B cell (primary cell): Measurements from ENCODE around the gene IGSF8. TPM values are rescaled to one million over a fixed set of nuclear protein-coding genes. Genes with fewer than 3 reads are reported as not detected.

ENCODE experiments used
- ATAC-seq: fragments of 200-7000 bp; cut with Tn5 transposase; one replicate; pipeline ENCODE4 v1.10.0; 2021; ENCODE audit warnings: low read depth, mild to moderate bottlenecking, moderate number of reproducible peaks, moderate library complexity
- CTCF ChIA-PET: fragments of 350-600 bp; sonication (Branson Sonifier 250); formaldehyde crosslinking; loops from one replicate; lab custom pipeline; 2021; ENCODE audit warnings: antibody characterized with exemption, inconsistent platforms; lab: Charles Lee
- POLR2A ChIA-PET: fragments of 350-600 bp; sonication (Branson Sonifier 250); formaldehyde crosslinking; loops from one replicate; lab custom pipeline; 2021; ENCODE audit warnings: antibody characterized with exemption; lab: Charles Lee
- DNase-seq: peaks from one replicate; pipeline ENCODE4 v3.0.0; 2013
- H2AFZ ChIP-seq: 2 replicates; pipeline ENCODE4 v1.6.1; 2012; ENCODE audit warnings: mild to moderate bottlenecking, low read depth, low read length; ENCODE audit not compliant: insufficient read depth, poor library complexity, severe bottlenecking
- H3K27ac ChIP-seq, 2 donors: 1 replicate in 1 of 2; 2 replicates in 1 of 2; pipeline ENCODE4 v1.5.1; 2012 to 2013; ENCODE audit warnings: low read length in 2 of 2, mild to moderate bottlenecking in 2 of 2, moderate library complexity in 1 of 2
- H3K27me3 ChIP-seq, 4 experiments: fragments of 200-600 bp in 1 of 4; sonication (generic) in 1 of 4; replicated peaks in 1 of 4; 1 replicate in 2 of 4; 2 replicates in 2 of 4; pipeline versions ENCODE4 v1.6.1 to v1.7.0; 2013 to 2016; ENCODE audit warnings: low read length in 3 of 4, mild to moderate bottlenecking in 2 of 4, mixed read lengths in 1 of 4, moderate library complexity in 1 of 4; ENCODE audit not compliant: insufficient read depth in 4 of 4, control insufficient read depth in 3 of 4; ENCODE audit errors: control extremely low read depth in 1 of 4
- H3K36me3 ChIP-seq, 2 experiments: replicated peaks in 1 of 2; 1 replicate in 1 of 2; 2 replicates in 1 of 2; pipeline versions ENCODE4 v1.6.1 to v1.7.1; 2013; ENCODE audit warnings: low read length in 1 of 2; ENCODE audit not compliant: insufficient read depth in 2 of 2, control insufficient read depth in 1 of 2; ENCODE audit errors: control extremely low read depth in 1 of 2, extremely low read depth in 1 of 2
- H3K4me1 ChIP-seq, 2 donors: fragments of 200-600 bp in 1 of 2; sonication (generic) in 1 of 2; 1 replicate in 1 of 2; 2 replicates in 1 of 2; pipeline versions ENCODE4 v1.5.1 to v1.6.1; 2013 to 2017; ENCODE audit warnings: low read length in 2 of 2; ENCODE audit not compliant: control insufficient read depth in 2 of 2, insufficient read depth in 2 of 2
- H3K4me2 ChIP-seq: replicated peaks from 2 replicates; pipeline ENCODE3; 2012; ENCODE audit warnings: mild to moderate bottlenecking, low read depth, low read length; ENCODE audit not compliant: poor library complexity, severe bottlenecking
- H3K4me3 ChIP-seq, 5 experiments: fragments of 200-600 bp in 1 of 5; sonication (generic) in 1 of 5; 1 replicate in 3 of 5; 2 replicates in 2 of 5; pipeline versions ENCODE4 v1.5.1 to v1.7.0; 2011 to 2016; ENCODE audit warnings: low read length in 4 of 5, mild to moderate bottlenecking in 4 of 5, low read depth in 2 of 5, control low read depth in 1 of 5, moderate library complexity in 1 of 5; ENCODE audit not compliant: insufficient read depth in 1 of 5; ENCODE audit errors: control extremely low read depth in 1 of 5, extremely low read depth in 1 of 5
- H3K79me2 ChIP-seq: fragments of 200-600 bp; sonication (generic); one replicate; pipeline ENCODE4 v1.6.0; 2016; ENCODE audit warnings: low read length; ENCODE audit not compliant: control insufficient read depth, insufficient read depth
- H3K9ac ChIP-seq: fragments of 200-600 bp; sonication (generic); 2 replicates; pipeline ENCODE4 v1.6.1; 2017; ENCODE audit warnings: mild to moderate bottlenecking, low read length, moderate library complexity
- H3K9me3 ChIP-seq, 3 donors: one replicate each; pipeline versions ENCODE4 v1.6.1 to v1.7.1; 2013; ENCODE audit warnings: low read length in 2 of 3; ENCODE audit not compliant: control insufficient read depth in 2 of 3, insufficient read depth in 1 of 3; ENCODE audit errors: control extremely low read depth in 1 of 3
- H4K20me1 ChIP-seq: 2 replicates; pipeline ENCODE4 v1.6.0; 2012; ENCODE audit warnings: mild to moderate bottlenecking, low read length; ENCODE audit not compliant: insufficient read depth, control insufficient read depth, poor library complexity, severe bottlenecking
- H3K27ac Mint-ChIP-seq: one replicate; pipeline ENCODE4 v1.8.0; 2021; ENCODE audit warnings: mixed read lengths
- H3K27me3 Mint-ChIP-seq: one replicate; pipeline ENCODE4 v1.8.0; 2021; ENCODE audit warnings: mixed read lengths
- H3K4me1 Mint-ChIP-seq: one replicate; pipeline ENCODE4 v1.8.0; 2021; ENCODE audit warnings: mixed read lengths
- H3K4me3 Mint-ChIP-seq: one replicate; pipeline ENCODE4 v1.8.0; 2021; ENCODE audit warnings: mixed read lengths
- H3K9me3 Mint-ChIP-seq: one replicate; pipeline ENCODE4 v1.8.0; 2022; ENCODE audit warnings: mixed read lengths; ENCODE audit not compliant: insufficient read depth
- CTCF ChIP-seq: fragments of 200-600 bp; IDR thresholded peaks from one replicate; pipeline ENCODE4 v1.8.0; 2022; ENCODE audit warnings: antibody characterized with exemption, mild to moderate bottlenecking
- EZH2 ChIP-seq: IDR thresholded peaks from 2 replicates; pipeline ENCODE4 v1.6.1; 2012; ENCODE audit warnings: borderline replicate concordance, low read depth, mild to moderate bottlenecking, moderate library complexity, low read length; ENCODE audit not compliant: insufficient read depth, poor library complexity, severe bottlenecking
- WGBS: methylation state at CpG from one replicate; pipeline ENCODE4 v1.1.5; 2013; ENCODE audit warnings: missing lambda C conversion rate; ENCODE audit not compliant: insufficient coverage; 5-methylcytosine and 5-hydroxymethylcytosine counted together
- intact Hi-C: fragments of 100-400 bp; cut with micrococcal nuclease; formaldehyde crosslinking; loops from one replicate; pipeline ENCODE4 v1.10.0; 2022
- polyA plus RNA-seq: library from polyadenylated mRNA; depleted of rRNA; stranded (reverse); fragments of >200 nt; gene quantifications from 2 replicates; pipeline ENCODE4 v1.2.3, GENCODE V29; 2012
- total RNA-seq, 2 donors: library from RNA; stranded (reverse); fragments of 120-200 nt in 1 of 2; gene quantifications; 1 replicate in 1 of 2; 2 replicates in 1 of 2; pipeline versions ENCODE4 v1.2.3 to v1.2.4, GENCODE V29; 2013 to 2022

The IGSF8 gene
- total and polyA plus RNA-seq, 2 donors (not counting 1 experiment from before 2014, with no cell fraction given), result 37.2 to 56.0 TPM

GRCh38 chr1:160064164-160064563 lies 34.3 kb downstream of the IGSF8 start:
- ATAC-seq, result no peak
- no peaks in the 10 kb centered on the region for H3K9me3 ChIP-seq
- Mint-ChIP-seq H3K27ac (no peak overlapping the region), H3K9me3 (no peaks in the 10 kb centered on the region), H3K4me3 (no peak overlapping the region), H3K27me3 (peaks cover 37% of the 10 kb centered on the region), H3K4me1 (peaks cover under 1% of the 10 kb centered on the region)
- TF ChIP-seq EZH2 (no peak), CTCF (no peak)
- H3K27me3 ChIP-seq, result peaks cover 0 to 36% (median 3%) of the 10 kb centered on the region in 4 experiments
- H3K4me3 ChIP-seq, result no peak overlapping the region
- H2AFZ ChIP-seq, result no peak overlapping the region
- H3K4me1 ChIP-seq, result no peaks in the 10 kb centered on the region
- no peak for DNase-seq
- CTCF ChIA-PET, result interaction anchor here (0.9 to 2.2 kb wide), 3 partner anchors 10 to 15 kb away, joined by 3 to 12 read pairs (median 3); no protein-coding TSS in a partner anchor
- no peak overlapping the region for H3K4me2 ChIP-seq
- POLR2A ChIA-PET, result no interaction called here
- H4K20me1 ChIP-seq, result no peaks in the 10 kb centered on the region
- no peaks in the 10 kb centered on the region for H3K36me3 ChIP-seq
- no peak overlapping the region for H3K27ac ChIP-seq
- WGBS, result 100% methylated on average over 1 of the region's 3 CpGs
- intact Hi-C loops, result no loop called here
- no peak overlapping the region for H3K9ac ChIP-seq
- no peaks in the 10 kb centered on the region for H3K79me2 ChIP-seq

- Mint-ChIP-seq H3K27ac (no peak overlapping the region), H3K4me1 (no peaks in the 10 kb centered on the region), H3K9me3 (no peaks in the 10 kb centered on the region), H3K4me3 (no peak overlapping the region), H3K27me3 (peaks cover 33% of the 10 kb centered on the region)
- ChIA-PET POLR2A (no interaction called here), CTCF (interaction anchor here (1.1 to 2.2 kb wide), 3 partner anchors 11 to 16 kb away, joined by 3 to 12 read pairs (median 4); no protein-coding TSS in a partner anchor)
- Histone ChIP-seq H3K9me3 (no peaks in the 10 kb centered on the region), H3K79me2 (no peaks in the 10 kb centered on the region), H4K20me1 (no peaks in the 10 kb centered on the region), H2AFZ (no peak overlapping the region), H3K27ac (no peak overlapping the region), H3K9ac (no peak overlapping the region), H3K36me3 (no peaks in the 10 kb centered on the region), H3K4me2 (no peak overlapping the region), H3K27me3 (peaks cover 0 to 31% (median 2%) of the 10 kb centered on the region in 4 experiments), H3K4me3 (no peak overlapping the region), H3K4me1 (no peaks in the 10 kb centered on the region)
- DNase-seq (no peak), ATAC-seq (no peak)
- TF ChIP-seq EZH2, result no peak
- TF ChIP-seq CTCF, result no peak
- WGBS, result 96% methylated on average over 4 of the region's 5 CpGs
- intact Hi-C loops, result no loop called here
Observed at GRCh38 chr1:160063176-160063575, 35.2 kb downstream of the IGSF8 start.
